Bronchial epithelial cell (primary cell): ENCODE results near the gene PLPPR1. TPM values are rescaled to one million over a fixed set of nuclear protein-coding genes. Genes with fewer than 3 reads are reported as not detected.

Source experiments
- DNase-seq: peaks from one replicate; pipeline ENCODE4 v3.0.0-alpha.2; 2010; ENCODE audit warnings: low read depth
- FAIRE-seq: peaks from 2 replicates; lab custom pipeline; 2011; peaks lifted over from hg19 to GRCh38; lab: Jason Lieb, UNC
- H3K27me3 ChIP-seq: 2 replicates; pipeline ENCODE4 v1.5.1; 2011; ENCODE audit warnings: low read length; ENCODE audit not compliant: control insufficient read depth, insufficient read depth
- H3K36me3 ChIP-seq: 2 replicates; pipeline ENCODE4 v1.5.1; 2011; ENCODE audit warnings: low read length; ENCODE audit not compliant: control insufficient read depth, insufficient read depth
- H3K4me3 ChIP-seq: 2 replicates; pipeline ENCODE4 v1.5.1; 2011; ENCODE audit warnings: mild to moderate bottlenecking, low read depth, low read length, control low read depth
- total RNA-seq: library from RNA; depleted of rRNA; stranded (reverse); fragments of >200 nt; gene quantifications from 2 replicates; pipeline ENCODE4 v1.2.1, GENCODE V29; 2014
- TF ChIP-seq, protein P1 (sequence below): IDR thresholded peaks from 2 replicates; pipeline ENCODE4 v1.5.1; 2011; ENCODE audit warnings: mild to moderate bottlenecking, moderate library complexity, low read length, control low read depth, inconsistent platforms; ENCODE audit not compliant: insufficient read depth, severe bottlenecking

The PLPPR1 gene
- total RNA-seq, 1 donor from 2014 or later, result not detected

- DNase-seq (no peak), FAIRE-seq (no peak)
Observed at GRCh38 chr9:101176384-101176783, 147.9 kb downstream of the PLPPR1 start.

DNA sequence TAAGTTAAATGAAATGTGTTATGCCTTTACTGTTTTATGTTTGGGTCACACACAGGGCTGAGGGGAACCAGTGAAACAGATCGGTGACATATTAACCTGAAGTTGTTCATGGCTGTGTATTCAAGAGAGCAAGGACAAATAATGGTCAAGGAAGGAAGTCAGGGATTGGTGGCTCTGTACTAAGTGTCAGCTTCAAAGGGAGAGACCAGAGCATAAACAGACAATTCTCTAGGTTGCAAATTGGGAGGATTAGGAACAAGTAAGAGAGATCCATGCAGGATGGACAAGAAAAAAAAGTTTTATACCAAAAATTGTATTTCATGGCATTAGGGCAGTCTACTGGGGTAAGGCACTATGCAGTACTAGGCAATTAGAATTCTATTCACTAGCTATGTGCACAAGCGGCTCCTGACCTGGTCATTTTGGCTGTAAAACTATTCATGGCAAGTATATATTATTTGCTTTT is 156.3 kb downstream of the PLPPR1 start:
- H3K4me3 ChIP-seq, result no peak overlapping the region
- FAIRE-seq (no peak), DNase-seq (no peak)
- no peaks in the 10 kb centered on the region for H3K27me3 ChIP-seq
- TF ChIP-seq, protein P1, sequence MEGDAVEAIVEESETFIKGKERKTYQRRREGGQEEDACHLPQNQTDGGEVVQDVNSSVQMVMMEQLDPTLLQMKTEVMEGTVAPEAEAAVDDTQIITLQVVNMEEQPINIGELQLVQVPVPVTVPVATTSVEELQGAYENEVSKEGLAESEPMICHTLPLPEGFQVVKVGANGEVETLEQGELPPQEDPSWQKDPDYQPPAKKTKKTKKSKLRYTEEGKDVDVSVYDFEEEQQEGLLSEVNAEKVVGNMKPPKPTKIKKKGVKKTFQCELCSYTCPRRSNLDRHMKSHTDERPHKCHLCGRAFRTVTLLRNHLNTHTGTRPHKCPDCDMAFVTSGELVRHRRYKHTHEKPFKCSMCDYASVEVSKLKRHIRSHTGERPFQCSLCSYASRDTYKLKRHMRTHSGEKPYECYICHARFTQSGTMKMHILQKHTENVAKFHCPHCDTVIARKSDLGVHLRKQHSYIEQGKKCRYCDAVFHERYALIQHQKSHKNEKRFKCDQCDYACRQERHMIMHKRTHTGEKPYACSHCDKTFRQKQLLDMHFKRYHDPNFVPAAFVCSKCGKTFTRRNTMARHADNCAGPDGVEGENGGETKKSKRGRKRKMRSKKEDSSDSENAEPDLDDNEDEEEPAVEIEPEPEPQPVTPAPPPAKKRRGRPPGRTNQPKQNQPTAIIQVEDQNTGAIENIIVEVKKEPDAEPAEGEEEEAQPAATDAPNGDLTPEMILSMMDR, result no peak
- no peaks in the 10 kb centered on the region for H3K36me3 ChIP-seq

More at GRCh38 chr9:101176384-101176783, 147.9 kb downstream of the PLPPR1 start:
- no peaks in the 10 kb centered on the region for H3K27me3 ChIP-seq
- no peaks in the 10 kb centered on the region for H3K36me3 ChIP-seq
- no peak overlapping the region for H3K4me3 ChIP-seq
- TF ChIP-seq, protein P1, result peak; percentile 11

GRCh38 chr9:101191723-101192122 is 163.2 kb downstream of the PLPPR1 start:
- no peaks in the 10 kb centered on the region for H3K27me3 ChIP-seq
- DNase-seq (no peak), FAIRE-seq (no peak)
- H3K36me3 ChIP-seq, result no peaks in the 10 kb centered on the region
- H3K4me3 ChIP-seq, result no peak overlapping the region
- TF ChIP-seq, protein P1, result no peak

DNA sequence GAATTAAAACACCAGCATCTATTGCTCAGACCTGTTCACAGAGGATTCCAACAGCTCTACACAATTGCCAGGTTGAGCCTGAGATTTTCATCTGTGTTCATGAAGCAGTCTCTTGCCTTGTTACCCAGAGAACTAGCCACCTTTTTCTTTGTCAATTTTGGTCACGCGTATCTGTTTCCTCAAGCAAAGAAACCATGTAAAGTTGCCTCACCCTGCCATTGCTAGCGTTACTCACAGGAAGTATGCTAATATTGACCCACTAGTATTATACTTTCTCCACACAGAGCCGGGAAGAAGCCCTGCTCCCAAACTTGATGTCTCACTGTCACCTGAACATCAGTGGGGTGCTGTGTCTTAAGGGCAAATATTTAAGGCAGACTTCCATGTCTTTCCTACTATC is 168.5 kb downstream of the PLPPR1 start:
- peak; percentile 12 for DNase-seq
- no peak for FAIRE-seq
- TF ChIP-seq, protein P1, result no peak
- Histone ChIP-seq H3K27me3 (no peaks in the 10 kb centered on the region), H3K4me3 (no peak overlapping the region), H3K36me3 (no peaks in the 10 kb centered on the region)

- DNase-seq, result no peak
- TF ChIP-seq, protein P1, result no peak
- H3K36me3 ChIP-seq, result no peaks in the 10 kb centered on the region
- H3K27me3 ChIP-seq, result no peaks in the 10 kb centered on the region
- FAIRE-seq, result no peak
- H3K4me3 ChIP-seq, result no peak overlapping the region
Observed at GRCh38 chr9:101200852-101201251, 172.3 kb downstream of the PLPPR1 start.

GRCh38 chr9:101201630-101202029 is 173.1 kb downstream of the PLPPR1 start:
- FAIRE-seq (no peak), DNase-seq (peak; percentile 10)
- TF ChIP-seq, protein P1, result no peak
- Histone ChIP-seq H3K27me3 (no peaks in the 10 kb centered on the region), H3K4me3 (no peak overlapping the region), H3K36me3 (no peaks in the 10 kb centered on the region)
